HG02870 (cell line): ENCODE measurements around the gene COL4A3.
"Not testable (repeated sequence)": the region's sequence is repeated elsewhere in the genome, so short reads cannot be mapped to it uniquely, and the experiment has no call there.

Experiments used
- ATAC-seq: cut with Tn5 transposase; IDR thresholded peaks from one replicate; pipeline ENCODE4 v1.9.1; 2021; ENCODE audit warnings: mild to moderate bottlenecking, moderate library complexity; ENCODE audit not compliant: unreplicated experiment

The COL4A3 gene

GRCh38 chr2:227205701-227206100, 41.3 kb downstream of the COL4A3 start:
- no peak for ATAC-seq

- no peak for ATAC-seq
These were observed 42.0 kb downstream of the COL4A3 start for GRCh38 chr2:227206406-227206805.

DNA sequence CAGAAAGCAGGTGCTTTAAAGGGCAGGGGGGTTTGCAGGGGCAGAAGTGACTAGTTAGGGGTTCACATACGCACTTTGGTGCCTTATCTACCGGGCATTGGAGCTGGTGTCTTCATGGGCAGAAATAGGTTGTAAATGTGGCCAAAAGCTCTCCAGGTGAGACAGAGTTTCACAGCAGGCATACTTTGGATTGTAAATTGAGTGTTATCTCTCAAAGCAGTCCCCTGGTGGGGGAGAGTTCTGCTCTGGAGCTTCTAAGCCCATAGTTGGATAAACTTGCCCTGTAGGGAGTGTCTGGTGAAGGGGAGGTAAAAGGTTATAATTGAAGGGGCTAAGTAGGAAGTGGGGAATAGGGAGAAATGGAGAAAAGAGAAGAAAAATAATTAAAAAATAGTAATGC, 43.1 kb downstream of the COL4A3 start:
- no peak for ATAC-seq

- no peak for ATAC-seq
These were observed 50.2 kb downstream of the COL4A3 start for GRCh38 chr2:227214622-227215041.

GRCh38 chr2:227219312-227220105, 55.1 kb downstream of the COL4A3 start:
- no peak for ATAC-seq

- no peak for ATAC-seq
These were observed 56.7 kb downstream of the COL4A3 start for GRCh38 chr2:227221120-227221519.

- ATAC-seq, result peak; percentile 54
These were observed 57.9 kb downstream of the COL4A3 start for GRCh38 chr2:227222292-227222691.

GRCh38 chr2:227225641-227226040, 61.2 kb downstream of the COL4A3 start:
- ATAC-seq, result not testable (repeated sequence)

DNA sequence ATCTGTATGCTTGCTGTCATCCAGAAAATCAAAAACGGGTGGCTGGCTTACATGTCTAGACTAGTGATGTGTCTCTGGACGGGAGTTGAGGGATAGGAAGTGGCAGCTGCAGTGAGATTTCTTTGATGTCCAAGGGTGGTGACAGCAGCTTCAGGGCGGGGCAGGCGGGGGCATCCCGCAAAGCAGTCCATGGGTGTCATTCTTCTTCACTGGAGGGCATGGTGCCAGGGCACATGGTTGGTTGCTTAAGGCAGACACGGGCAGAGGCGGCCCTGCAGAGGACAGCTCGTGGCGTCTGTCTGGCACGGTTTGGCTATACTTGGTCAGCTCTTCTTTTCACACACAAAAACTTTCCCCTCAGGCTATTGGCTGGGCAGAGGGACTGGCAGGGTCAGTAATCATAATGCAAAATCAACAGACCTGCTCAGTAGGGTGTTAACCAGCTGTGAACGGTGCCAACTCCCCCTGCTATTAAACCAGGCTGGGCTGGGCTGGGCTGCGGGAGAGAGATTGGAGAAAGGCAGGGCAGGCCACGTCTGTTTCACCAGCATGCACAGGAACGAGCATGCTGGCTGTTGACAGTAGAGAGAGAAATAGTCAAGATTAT, 63.7 kb downstream of the COL4A3 start:
- no peak for ATAC-seq

DNA sequence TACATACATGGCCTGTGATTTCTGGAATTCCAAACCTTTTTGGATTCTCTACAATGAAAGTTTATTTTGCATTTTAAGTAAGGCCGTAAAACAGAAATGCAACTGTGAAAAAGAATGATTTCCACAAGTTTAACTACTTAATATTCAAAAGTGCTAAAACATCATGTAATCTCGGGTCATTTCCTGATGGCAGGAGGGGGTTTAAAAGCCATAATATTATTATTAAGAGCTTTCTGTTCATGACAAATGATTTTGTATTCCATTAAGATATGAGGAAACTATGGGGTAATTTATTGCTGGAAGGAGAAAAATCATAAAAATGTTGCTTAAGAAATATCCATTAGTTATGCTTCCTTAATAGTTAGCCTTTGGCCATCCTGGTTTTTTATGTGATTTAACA, 65.7 kb downstream of the COL4A3 start:
- ATAC-seq, result no peak

DNA sequence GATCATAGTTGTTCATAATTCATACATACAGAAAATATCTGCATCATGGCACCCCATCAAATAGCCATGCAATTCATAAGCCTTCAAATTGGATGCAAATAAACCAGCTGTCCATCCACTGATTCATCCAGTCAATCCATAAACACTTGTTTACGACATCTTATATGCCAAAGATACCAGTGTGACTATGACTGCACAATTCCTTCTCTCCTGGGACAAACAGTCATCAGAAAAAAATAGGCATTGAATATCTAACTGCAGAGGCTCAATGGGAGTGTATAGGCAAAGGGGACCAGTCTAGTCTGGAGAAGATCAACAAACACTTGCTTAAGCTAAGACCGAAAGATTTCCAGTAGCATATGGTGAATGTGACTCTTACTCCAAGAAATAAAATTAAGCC, 70.0 kb downstream of the COL4A3 start:
- no peak for ATAC-seq

DNA sequence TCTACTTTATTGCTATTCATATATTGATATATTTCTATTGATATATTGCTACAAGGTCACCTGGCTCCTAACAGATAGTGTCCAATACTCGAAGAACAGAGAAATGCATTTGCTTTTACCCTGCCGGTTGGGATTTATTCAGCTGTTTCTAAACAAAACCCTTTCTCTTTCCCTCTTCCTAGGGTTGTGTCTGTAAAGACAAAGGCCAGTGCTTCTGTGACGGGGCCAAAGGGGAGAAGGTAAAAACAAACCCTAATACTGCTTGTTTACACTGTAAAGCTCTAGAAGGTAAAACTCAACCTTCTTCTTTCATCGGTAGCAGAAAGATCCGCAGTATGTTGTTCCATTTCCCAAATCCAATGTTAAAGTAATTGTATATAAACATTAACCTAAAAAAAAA, 73.4 kb downstream of the COL4A3 start:
- no peak for ATAC-seq

DNA sequence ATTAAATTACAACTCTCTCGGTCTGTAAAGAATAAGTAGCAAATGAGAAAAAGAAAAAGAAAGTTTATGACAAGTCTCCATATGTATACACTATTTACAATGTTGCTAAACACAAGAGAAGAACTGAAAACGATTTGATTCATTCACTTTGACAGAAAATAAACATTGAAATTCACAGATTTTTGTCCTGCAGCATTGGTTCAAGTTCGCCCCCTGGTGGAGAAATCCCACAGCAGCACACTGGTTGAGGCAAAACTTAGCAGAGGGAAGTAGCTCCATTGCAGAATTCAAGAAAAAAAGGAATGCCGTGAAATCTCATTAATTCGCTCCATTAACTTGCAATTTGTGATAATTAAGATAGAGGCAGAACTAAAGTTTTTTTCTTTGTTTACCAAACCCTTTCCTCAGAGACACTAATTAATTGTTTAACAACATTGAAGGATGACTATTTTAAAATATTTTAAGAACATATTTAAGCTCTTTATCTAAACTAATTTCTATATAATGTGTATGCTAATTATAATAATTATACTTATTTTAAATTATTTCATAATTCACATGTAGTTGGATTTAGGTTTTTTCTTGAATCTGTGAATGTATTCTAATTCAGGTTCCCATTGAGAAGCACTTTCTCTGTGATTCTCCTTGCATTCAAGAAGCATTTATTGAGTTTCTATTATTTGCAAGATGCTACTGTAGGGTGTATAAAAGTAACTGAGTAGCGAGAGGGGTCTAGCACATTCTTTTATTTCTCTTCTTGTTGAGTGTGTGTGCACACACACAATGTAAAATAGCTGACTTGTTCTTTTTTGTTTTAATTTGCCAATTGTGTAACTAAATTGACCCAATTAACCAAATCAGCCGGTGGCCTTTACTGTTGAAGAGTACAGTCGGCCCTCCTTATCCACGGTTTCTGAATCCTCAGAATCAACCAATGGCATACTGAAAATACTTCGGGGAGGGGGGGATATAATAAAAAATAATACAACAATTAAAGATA, 74.1 kb downstream of the COL4A3 start:
- ATAC-seq, result no peak

DNA sequence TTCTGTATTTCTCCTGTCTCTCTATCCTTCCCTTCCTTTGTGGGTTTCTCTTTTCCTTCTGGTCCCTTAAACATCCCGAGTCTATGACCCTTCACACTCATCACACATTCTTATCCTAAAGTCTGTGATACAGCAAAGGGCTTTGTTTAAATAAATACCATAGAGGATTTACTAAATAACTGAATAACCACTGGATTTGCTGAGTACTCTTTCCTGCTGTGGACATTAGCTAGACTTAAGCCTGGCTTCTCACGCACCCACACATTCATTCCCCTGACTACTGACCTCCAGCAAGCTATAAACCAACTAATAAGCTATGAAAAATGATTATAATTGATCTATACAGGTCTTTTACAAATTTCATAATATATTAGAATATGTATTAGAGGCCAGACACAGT, 76.6 kb downstream of the COL4A3 start:
- no peak for ATAC-seq

DNA sequence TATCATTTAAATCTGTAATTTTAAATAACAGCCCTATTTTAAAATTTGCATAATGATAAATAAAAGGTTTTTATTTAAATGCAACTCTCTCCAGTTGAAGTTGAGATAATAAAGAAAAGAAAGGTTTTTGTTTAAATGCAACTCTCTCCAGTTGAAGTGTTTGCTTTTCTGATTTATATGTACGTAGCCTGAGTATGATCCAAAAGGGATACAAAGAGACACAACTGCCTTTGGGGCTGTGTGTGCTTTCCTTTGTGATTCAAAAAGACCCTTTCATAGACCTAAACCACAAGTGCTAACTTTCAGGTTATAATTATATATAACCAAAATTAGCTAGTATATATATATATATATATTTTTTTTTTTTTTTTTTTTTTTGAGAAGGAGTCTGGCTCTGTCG, 84.5 kb downstream of the COL4A3 start:
- no peak for ATAC-seq

- ATAC-seq, result no peak
These were observed 88.4 kb downstream of the COL4A3 start for GRCh38 chr2:227252831-227253230.

DNA sequence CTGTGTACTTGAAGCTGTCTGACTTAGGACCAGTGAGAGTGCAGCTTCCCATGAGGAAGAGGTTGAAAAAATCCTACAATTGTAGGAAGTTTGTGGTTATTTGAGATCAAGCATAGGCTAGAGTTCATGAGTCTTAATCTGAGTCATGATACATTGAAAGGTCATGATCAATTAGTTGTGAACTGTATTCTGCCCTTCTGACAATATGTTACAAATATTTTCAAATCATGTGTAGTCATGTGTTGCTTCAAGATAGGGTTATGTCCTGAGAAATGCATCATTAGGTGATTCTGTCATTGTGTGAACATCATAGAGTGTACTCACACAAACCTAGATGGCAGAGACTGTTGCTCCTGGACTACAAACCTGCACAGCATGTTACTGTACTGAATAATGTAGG, 92.2 kb downstream of the COL4A3 start:
- ATAC-seq, result no peak

DNA sequence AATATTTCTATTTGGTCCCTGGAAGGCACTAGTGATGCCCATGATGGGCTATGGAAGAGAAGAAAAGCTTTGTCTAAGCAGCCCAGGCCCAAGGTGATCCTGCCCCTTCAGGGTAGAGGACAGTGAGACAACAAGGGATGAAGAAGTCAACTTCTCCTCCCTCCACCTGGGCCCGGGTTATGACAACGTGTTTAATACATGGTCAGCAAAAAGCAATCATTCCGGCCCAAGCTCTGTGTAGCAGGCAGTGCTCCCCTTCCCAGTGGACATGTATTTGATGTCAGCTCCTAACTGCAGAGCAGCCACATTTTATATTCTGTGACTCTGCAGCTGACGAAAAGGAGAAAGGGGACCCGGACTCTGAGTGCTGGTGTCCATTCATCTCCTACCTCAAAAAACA, 93.4 kb downstream of the COL4A3 start:
- ATAC-seq, result no peak

GRCh38 chr2:227260041-227260440, 95.6 kb downstream of the COL4A3 start:
- ATAC-seq, result no peak

DNA sequence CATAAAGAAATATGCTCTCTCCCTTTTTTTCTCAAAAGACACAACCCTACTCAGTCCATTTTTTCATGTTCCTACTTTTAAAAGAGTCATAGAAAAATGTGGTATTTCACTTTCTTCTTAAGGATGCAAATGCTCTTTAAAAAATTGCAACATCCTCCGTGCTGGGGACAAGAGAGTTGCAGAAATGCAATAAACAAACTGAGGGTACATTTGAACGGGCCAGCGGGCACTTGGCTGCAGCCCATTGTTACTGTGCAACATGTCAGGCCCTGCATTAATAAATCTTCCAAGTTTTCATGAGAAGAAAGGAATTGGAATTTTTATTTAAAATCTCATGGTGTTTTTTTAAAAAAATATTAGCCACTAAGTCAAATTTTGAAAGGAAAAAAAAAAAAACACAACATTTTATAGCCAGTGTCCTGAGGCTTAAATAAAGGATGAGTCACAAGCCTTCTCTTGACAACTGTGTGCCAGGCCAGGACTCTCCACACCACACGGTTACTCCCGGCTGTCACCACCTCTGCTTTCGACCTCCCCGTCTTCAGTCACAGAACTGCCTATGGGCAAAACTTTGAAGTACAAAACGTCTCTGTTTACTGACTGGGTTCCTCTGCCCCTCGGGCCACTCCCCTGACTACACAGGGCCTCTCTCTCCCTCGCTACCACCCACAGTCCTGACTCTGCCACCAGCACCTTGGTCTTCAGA, 103.1 kb downstream of the COL4A3 start:
- ATAC-seq, result no peak

DNA sequence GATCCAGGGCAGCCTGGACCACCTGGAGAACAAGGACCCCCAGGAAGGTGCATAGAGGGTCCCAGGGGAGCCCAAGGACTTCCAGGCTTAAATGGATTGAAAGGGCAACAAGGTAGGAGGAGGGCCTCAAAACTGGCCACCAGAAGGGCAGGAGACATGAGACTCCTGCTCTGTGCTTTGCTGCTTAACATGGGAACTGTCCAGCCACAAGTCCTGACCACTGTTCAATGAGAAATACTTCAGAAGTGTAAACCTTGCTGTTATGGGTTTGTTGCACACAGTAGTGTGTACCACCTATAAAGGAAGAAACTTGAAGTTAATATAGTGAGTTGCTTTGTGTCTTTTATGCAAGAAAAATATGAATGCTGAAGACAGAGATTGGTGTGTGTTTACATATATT, 116.5 kb downstream of the COL4A3 start:
- no peak for ATAC-seq
